ENCODE measurements around the gene FIZ1.
A peak's percentile ranks its signal among the peaks of the same experiment; 100 is the strongest.
"Not testable (repeated sequence)": the region's sequence is repeated elsewhere in the genome, so short reads cannot be mapped to it uniquely, and the experiment has no call there.

The FIZ1 gene

DNA sequence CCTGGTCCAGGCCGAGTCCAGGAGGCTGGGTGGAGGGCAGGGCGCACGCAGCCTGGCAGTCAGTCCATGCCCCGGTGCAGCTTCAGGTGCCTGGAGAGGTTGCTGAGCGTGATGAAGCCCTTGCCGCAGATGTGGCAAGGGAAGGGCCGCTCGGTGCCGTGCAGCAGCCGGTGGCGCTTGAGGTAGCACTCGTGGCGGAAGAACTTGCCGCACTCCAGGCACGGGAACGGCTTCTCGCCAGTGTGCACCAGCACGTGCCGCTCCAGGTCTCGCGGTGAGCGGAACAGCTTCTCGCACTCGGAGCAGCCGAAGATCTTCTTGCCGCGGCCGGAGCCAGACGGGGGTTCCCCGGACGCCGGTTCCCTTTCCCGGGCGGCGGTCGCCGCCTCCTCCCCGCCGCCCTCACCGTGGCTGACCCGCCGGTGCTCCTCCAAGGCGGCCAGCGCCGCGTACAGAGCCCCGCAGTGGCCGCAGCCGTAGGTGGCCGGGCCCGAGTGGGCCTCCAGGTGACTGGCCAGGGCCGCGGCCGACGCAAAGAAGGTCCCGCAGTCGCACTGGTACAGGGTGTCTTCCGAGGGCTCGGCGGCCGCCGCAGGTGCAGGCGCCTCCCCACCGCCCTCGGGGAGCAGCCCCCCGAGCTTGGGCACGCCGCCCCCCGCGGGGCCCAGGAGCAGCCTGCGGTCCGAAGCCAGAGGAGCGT is 6.8 kb downstream of the FIZ1 start:
- no peak for DNase-seq (ENCODE audit: low read depth)

DNA sequence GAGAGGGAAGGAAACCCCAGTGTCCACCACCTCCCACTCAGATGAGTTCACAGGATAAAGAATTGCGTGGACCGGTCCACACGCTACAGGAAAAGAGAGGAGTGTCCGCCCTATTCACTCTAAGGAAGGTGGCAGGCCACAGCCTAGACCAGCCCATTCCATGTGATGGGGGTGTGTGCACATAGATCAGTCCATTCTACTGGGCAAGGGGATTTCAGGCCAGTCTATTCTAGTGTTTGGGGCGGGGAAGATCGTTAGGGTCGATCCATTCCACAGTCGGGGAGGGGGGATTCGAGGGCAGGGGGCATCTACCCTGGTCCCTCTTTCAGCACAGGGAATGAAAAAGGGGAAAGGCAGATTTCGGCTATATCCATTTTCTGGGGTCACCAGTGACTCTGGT is 7.8 kb downstream of the FIZ1 start:
- no peak for DNase-seq (ENCODE audit: low read depth)

DNA sequence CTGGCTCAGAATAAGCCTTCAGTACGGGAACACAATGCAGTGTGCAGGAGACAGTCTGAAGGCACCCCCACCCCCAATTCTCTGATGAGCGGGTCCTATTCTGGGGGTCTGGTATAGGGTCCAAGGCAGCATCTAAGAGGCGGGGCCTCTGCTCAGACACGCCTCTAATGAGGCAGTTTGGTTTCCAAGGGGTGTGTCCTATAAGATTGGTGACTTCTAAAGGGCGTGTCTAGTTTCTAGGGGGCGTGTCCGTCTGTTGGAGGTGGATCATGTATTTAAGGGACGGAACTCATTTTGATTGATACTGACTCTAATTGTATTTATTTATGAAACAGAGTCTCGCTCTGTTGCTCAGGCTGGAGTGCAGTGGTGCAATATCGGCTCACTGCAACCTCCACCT is 8.7 kb downstream of the FIZ1 start:
- DNase-seq (ENCODE audit: low read depth): no peak

DNA sequence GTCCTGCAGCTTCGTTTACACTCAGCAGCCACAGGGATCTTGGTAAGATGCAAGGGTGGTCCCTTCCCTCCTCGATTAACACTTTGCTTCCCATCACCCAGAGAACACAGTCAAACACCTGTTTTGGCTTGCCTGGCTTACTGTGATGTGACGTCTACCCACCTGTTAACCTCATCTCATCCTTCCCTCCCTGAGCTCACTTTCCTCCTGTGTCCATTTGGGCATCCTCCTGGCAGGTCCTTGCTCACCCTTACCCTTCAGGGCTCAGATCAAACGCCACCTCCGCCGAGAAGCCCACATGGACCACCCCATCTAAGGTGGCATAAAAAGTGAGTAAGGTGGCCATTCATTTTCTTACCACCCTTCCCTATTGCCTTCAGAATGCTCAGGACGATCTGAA is 9.2 kb downstream of the FIZ1 start:
- DNase-seq (ENCODE audit: low read depth): no peak

DNA sequence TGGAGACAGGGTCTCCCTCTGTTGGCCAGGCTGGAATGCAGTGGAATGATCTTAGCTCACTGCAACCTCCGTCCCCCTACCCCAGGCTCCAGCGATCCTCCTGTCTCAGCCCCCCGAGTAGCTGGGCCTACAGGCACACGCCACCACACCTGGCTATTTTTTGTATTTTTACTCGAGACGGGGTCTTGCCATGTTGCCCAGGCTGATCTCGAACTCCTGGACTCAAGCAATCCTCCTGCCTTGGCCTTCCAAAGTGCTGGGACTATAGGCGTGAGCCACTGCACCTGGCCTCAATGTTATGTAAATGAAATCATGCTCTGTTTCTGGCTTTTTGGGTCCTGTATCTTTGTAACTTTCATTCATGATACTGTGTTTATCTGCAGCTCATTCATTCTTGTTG is 10.6 kb downstream of the FIZ1 start:
- DNase-seq (ENCODE audit: low read depth): no peak

DNA sequence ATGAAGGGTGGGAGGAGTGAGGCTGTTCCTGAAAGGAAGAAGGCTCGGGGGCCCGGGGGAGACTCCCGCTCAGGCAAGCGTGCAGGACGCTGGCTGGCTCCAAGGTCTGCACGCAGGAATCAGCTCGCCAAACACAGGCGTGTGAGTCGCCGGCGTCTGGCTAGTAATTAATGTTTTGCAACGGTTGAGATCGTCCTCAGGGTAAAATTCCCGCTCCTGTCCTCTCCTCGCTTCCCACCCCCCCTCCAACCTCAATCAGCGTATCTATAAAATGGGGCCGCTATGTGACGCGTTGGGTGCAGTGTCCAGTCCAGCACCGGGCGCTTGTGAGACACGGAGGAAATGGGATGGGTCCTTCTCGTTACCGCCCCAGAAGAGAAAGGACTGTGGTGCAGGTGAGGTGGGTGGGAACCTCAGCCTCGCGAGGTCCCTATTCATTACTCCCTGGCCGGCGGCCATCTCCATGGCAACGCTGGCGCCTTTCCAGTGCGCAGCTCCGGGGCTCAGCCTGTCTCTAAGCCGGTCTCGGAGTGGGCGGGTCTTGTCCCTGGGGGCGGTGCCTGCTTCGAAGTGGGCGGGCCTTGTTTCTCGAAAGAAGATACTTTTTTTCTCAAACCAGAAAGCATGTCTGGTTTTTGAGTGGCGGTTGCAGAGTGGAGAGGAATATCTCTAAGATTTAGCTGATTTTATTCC is 12.2 kb downstream of the FIZ1 start:
- peak; percentile 92 for DNase-seq (ENCODE audit: low read depth)

DNA sequence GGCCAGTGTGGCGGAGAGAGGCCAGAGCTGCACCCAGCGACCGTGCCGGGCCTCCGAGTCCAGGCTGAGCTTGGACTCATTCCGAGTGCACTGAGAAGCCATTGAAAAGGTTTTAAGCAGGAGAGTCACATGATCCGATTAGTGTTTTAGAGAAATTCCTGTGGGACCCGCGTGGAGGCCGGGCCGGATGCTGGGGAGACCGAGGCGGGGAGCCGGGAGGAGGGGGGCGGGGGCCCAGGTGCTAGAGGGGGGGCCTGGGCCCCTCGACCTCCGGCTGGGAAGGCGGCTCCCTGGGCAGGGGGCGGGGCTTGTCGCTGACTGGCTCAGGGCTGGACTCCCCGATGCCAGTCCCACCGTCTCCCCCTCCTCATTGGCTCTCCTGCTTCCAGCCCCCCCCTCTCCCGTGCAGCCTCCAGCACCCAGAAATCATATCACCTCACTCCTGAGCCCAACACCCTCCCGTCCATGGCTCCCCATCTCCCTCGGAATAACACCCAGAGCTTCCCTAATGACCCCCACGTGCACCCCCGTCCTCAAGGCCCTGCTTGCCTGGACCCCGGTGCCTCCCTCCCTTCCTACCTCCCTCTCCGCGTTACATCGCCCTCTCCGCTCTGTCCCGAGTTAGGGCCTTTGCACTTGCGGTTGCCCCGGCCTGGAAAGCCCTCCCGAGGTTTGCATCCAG is 13.5 kb downstream of the FIZ1 start:
- DNase-seq (ENCODE audit: low read depth): no peak

DNA sequence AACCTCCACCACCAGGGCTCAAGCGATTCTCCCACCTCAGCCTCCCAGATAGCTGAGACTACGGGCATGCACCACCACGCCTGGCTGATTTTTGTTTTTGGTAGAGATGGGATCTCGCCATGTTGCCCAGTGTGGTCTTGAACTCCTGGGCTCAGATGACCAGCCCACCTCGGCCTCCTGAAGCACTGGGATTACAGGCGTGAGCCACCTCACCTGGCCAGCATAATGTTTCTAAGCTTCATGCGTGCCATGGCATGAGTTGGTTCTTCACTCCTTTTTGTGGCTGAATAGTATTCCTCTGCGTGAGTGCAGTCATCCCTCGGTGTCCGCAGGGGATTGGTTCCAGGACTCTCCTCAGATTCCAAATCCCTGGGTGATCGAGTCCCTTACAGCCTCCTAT is 14.4 kb downstream of the FIZ1 start:
- no peak for DNase-seq (ENCODE audit: low read depth)

DNA sequence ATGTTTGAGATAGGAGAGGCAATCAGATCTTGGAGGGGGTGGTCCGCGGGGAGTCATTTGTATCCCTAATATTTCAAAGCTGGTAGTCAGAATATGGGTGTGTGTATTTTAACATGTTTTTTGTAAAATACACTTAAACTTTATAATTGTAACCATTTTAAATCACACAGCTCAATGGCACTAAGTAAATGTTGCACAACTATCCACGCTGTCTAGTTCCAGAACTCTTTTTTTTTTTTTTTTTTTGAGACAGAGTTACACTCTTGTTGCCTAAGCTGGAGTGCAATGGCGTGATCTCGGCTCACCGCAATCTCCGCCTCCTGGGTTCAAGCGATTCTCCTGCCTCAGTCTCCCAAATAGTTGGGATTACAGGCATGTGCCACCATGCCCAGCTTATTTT is 15.4 kb downstream of the FIZ1 start:
- not testable (repeated sequence) for DNase-seq (ENCODE audit: low read depth)

DNA sequence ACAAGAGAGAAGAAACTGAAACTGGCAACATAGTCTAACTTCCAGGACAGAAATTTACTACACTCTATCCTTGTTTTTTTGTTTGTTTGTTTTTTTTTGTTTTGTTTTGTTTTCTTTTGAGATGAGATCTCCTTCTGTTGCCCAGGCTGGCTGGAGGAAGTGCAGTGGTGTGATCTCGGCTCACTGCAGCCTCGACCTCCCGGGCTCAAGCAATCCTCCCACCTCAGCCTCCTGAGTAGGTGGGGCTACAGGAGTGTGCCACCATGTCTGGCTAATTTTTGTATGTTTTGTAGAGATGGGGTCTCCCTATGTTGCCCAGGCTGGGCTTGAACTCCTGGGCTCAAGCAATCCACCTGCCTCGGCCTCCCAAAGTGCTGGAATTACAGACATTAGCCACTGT is 17.0 kb downstream of the FIZ1 start:
- DNase-seq (ENCODE audit: low read depth): not testable (repeated sequence)

DNA sequence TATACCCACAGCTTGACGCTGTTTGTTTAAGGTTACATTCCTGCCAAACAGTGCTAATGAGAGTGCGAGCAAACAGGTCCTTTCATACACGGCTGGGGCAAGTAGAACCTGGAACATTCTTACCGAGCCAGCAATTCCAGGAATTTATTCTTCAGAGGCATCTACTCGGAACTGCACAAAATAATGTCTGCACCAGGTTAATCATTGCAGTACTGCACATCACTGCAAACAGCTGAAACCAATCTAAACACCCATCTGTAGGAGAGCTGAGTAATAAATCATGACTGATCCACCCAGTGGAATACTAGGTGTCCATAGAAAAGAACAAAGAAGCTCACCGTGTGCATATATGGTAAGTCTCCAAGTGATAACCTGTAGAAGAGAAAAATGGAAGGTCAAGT is 17.5 kb downstream of the FIZ1 start:
- no peak for DNase-seq (ENCODE audit: low read depth)

DNA sequence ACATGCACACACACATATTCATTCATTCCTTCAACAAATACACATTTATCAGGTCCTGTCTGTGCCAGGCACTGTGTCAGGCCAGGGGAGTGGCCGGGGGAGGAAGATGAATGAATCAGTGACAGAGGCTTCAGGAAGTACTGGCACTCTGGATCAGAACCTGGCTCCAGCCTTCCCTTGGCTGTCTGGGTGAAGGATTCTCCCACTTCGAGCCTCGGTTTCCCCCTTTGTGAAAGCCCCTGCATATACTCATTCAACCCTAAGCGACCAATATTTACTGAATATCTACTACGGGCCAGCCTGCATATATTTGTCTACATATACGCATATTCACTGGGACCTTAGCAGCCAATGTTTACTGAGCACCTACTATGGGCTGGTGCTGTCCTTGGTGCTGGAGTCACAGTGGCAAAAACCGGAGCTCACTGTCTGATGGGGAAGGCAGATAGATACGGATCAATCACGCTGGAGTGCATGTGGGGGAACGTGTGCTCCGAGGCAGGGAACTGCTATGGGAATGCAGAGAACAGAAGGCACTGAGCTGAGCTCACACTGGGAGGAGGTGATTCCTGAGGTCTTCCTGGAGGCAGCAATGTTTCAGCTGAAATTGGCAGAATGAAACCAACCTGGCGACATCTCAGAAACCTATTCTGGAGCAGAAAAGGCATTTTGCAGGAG is 18.0 kb downstream of the FIZ1 start:
- DNase-seq (ENCODE audit: low read depth): no peak

DNA sequence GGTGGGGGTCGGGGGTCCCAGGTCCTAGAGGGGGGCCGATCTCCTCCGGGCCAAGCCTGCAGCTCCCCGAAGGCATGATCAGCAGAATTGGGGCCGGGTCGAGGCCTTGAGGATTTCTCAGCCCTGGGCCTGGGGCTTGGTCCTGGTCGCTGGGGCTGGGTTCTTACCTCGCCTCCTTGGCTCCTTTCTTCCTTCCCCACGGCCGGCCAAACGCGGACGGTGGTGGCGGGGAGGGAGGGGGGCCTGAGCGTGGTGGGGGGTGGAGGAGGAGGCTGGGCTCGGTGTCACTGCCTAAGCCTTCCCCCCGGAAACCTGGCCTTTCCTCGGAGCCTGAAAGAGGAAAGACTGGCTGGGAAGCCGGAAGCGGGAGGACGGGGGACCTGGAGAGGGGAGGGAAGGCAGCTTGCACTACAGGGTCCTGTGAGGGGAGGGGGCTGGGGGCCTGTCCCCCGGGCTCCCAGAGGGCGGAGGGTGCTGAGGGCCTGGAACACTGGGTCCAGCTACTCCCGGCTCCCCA is 18.6 kb downstream of the FIZ1 start, which contains the start of gene ZNF579:
TSS of gene ZNF579 (minus strand) at position 221 of the 517 bp plus-strand sequence. CDS start 1,209 bp downstream, outside the sequence.
- peak; percentile 63 for DNase-seq (ENCODE audit: low read depth)

DNA sequence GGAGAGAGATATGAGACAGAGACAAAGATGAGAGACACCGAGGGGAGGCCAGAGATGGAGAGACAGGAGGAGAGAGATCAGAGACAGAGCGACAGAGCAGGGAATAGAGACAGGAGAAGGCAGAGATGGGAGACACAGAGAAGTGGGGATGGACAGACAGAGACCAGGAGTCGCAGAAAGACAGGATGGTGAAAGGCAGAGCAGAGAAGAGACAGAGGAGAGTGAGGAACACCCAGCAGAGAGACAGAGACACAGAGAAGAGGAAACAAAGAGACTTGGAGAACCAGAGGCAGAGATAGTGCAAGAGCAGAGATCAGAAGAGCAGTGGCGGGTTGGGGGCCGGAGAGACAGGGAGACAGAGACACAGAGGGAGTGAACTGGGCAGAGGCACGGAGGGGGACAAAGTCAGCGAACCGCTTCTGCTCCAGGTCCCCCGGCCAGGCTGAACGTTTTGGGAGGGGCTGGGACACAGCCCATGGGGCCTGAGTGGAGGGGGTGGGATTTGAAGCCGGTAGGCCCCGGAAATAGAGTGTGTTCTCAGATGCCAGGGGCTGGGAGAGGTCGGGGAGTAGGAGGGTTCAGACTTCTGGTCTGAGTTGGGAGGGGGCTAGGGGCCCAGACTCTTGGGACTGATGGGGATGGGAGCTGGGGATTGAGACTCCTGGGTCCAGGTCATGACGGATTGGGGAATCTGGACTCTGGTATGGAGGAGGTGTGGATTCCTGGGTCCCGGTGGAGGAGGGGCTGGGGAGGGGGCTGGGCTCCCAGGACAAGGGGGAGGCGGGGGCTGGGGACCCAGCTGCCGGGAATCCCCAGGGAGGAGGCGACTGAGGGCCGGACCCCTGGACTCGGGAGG is 19.3 kb downstream of the FIZ1 start:
- no peak for DNase-seq (ENCODE audit: low read depth)

DNA sequence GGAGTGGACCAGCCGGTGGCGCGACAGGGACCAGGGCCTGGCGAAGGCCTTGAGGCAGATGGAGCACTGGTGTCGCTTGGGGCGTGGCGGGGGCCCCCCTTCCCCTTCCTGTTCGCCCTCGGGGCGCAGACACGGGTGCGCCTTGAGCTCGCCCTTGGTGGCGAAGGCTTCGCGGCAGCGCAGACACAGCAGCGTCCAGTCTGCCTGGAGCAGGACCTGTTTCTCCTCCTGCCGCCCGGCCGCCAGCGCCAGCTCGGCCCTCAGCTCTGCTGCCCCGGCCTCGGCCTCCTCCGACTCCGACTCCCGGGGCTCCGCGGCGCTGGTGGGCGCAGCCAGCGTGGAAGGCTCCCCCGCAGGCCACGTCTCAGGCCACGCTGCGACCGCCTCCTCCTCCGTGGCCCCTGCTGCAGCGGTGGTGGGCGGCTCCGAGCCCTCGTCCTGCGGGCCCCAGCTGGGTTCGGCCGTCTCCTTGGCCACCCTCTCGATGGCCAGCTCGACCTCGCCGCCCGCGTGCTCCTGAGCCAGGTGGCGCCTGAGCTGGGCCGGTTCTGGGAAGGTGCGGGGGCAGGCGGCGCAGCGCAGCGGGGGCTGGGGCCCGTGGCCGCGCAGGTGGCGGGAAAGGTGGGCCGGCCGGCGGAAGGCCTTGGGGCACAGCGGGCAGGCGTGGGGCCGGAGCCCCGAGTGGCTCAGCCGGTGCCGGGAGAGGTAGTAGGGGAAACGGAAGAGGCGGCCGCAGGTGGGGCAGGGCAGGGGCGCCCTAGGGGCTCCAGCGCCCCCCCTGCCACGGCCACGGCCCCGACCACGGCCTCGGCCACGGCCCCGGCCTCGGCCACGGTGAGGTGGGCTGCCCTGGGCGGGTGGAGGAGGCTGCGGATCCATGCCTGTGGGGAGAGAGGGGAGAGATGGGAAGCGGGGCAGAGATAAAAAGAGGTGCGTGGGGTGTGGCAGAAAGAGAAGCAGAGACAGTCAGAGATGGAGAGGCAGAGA is 20.3 kb downstream of the FIZ1 start:
- no peak for DNase-seq (ENCODE audit: low read depth)

DNA sequence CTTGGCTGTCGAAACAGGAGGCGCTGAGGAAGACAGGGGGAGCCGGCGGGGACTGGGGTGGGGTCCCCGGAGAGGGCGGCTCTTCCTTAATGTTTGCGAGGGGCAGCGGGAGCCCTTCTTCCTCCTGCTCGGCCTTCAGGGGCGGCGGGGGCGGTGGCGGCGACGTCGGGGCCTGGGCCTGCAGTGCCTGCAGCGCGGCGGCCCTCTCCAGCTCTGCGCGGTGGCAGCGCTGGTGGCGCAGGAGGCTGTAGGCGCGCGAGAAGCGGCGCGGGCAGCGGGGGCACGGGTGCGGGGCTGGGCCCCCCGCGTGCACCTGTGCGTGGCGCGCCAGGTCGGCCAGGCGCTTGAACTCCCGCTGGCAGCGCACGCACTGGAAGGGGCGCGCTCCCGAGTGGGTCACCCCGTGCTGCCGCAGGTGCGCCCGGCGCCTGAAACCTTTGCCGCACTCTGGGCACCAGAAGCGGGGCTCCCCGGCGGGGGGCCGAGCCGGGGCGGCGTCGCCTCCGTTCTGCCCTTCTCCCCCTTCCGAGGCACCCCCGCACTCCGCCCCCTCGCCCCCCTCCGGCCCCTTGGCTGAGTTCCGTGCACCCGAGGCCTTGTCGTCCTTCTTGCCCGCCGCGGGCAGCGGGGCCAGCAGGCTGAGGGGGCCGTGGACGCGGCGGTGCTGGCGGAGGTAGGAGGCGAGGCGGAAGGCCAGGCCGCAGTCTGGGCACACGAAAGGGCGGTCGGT is 21.1 kb downstream of the FIZ1 start:
- no peak for DNase-seq (ENCODE audit: low read depth)

DNA sequence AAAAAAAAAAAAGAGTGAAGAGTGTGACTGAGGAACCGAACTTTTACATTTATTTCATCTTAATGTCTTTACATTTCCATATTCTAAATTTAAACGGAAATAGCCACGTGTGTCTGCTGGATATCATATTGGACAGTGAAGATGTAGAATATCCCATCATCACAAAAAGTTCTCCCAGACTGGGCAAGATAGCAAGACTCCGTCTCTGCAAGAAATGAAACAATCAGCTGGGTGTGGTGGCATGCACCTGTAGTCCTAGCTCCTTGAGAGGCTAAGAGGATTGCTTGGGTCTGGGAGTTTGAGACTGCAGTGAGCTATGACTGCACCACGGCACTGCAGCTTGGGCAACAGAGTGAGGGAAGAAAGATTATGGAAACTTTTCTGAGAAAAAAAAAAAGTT is 22.6 kb downstream of the FIZ1 start:
- DNase-seq (ENCODE audit: low read depth): no peak

DNA sequence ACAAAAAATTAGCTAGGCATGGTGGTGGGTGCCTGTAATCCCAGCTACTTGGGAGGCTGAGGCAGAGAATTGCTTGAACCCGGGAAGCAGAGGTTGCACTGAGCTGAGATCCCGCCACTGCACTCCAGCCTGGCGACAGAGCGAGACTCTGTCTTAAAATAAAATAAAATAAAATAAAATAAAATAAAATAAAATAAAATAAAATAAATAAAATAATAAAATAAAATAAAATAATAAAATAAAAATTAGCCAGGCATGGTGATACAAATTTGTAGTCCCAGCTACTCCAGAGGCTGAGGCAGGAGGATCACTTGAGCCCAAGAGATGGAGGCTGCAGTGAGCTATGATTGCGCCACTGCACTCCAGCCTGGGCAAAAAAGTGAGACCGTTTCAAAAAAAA is 25.4 kb downstream of the FIZ1 start:
- DNase-seq (ENCODE audit: low read depth): not testable (repeated sequence)

DNA sequence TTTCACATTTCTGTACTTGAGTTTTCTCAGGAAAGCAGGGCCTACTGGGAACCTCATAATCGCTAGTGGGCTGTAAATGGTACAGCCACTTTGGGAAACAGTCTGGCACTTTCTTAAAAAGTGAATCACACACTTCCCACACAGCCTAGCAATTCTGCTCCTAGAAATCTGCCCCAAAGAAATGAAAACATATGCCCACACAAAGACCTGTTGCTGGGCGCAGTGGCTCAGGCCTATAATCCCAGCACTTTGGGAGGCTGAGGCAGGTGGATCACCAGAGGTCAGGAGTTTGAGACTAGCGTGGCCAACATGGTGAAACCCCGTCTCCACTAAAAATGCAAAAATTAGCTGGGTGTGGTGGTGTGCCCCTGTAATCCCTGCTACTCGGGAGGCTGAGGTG is 29.8 kb downstream of the FIZ1 start:
- not testable (repeated sequence) for DNase-seq (ENCODE audit: low read depth)

All from stimulated activated CD8-positive, alpha-beta memory T cell treated with anti-CD3 and anti-CD28 coated beads, Interleukin-7, amount 100 ng/mL, for 24 hours (primary cell).